B cell (primary cell): ENCODE measurements around the gene CTIF. TPM values are rescaled to one million over a fixed set of nuclear protein-coding genes. Genes with fewer than 3 reads are reported as not detected.

Experiments used
- ATAC-seq: fragments of 200-7000 bp; cut with Tn5 transposase; one replicate; pipeline ENCODE4 v1.10.0; 2021; ENCODE audit warnings: low read depth, mild to moderate bottlenecking, moderate number of reproducible peaks, moderate library complexity
- CTCF ChIA-PET: fragments of 350-600 bp; sonication (Branson Sonifier 250); formaldehyde crosslinking; loops from one replicate; lab custom pipeline; 2021; ENCODE audit warnings: antibody characterized with exemption, inconsistent platforms; lab: Charles Lee
- POLR2A ChIA-PET: fragments of 350-600 bp; sonication (Branson Sonifier 250); formaldehyde crosslinking; loops from one replicate; lab custom pipeline; 2021; ENCODE audit warnings: antibody characterized with exemption; lab: Charles Lee
- DNase-seq: peaks from one replicate; pipeline ENCODE4 v3.0.0; 2013
- H2AFZ ChIP-seq: 2 replicates; pipeline ENCODE4 v1.6.1; 2012; ENCODE audit warnings: mild to moderate bottlenecking, low read depth, low read length; ENCODE audit not compliant: insufficient read depth, poor library complexity, severe bottlenecking
- H3K27ac ChIP-seq, 2 donors: 1 replicate in 1 of 2; 2 replicates in 1 of 2; pipeline ENCODE4 v1.5.1; 2012 to 2013; ENCODE audit warnings: low read length in 2 of 2, mild to moderate bottlenecking in 2 of 2, moderate library complexity in 1 of 2
- H3K27me3 ChIP-seq, 4 experiments: fragments of 200-600 bp in 1 of 4; sonication (generic) in 1 of 4; replicated peaks in 1 of 4; 1 replicate in 2 of 4; 2 replicates in 2 of 4; pipeline versions ENCODE4 v1.6.1 to v1.7.0; 2013 to 2016; ENCODE audit warnings: low read length in 3 of 4, mild to moderate bottlenecking in 2 of 4, mixed read lengths in 1 of 4, moderate library complexity in 1 of 4; ENCODE audit not compliant: insufficient read depth in 4 of 4, control insufficient read depth in 3 of 4; ENCODE audit errors: control extremely low read depth in 1 of 4
- H3K36me3 ChIP-seq, 2 experiments: replicated peaks in 1 of 2; 1 replicate in 1 of 2; 2 replicates in 1 of 2; pipeline versions ENCODE4 v1.6.1 to v1.7.1; 2013; ENCODE audit warnings: low read length in 1 of 2; ENCODE audit not compliant: insufficient read depth in 2 of 2, control insufficient read depth in 1 of 2; ENCODE audit errors: control extremely low read depth in 1 of 2, extremely low read depth in 1 of 2
- H3K4me1 ChIP-seq, 2 donors: fragments of 200-600 bp in 1 of 2; sonication (generic) in 1 of 2; 1 replicate in 1 of 2; 2 replicates in 1 of 2; pipeline versions ENCODE4 v1.5.1 to v1.6.1; 2013 to 2017; ENCODE audit warnings: low read length in 2 of 2; ENCODE audit not compliant: control insufficient read depth in 2 of 2, insufficient read depth in 2 of 2
- H3K4me2 ChIP-seq: replicated peaks from 2 replicates; pipeline ENCODE3; 2012; ENCODE audit warnings: mild to moderate bottlenecking, low read depth, low read length; ENCODE audit not compliant: poor library complexity, severe bottlenecking
- H3K4me3 ChIP-seq, 5 experiments: fragments of 200-600 bp in 1 of 5; sonication (generic) in 1 of 5; 1 replicate in 3 of 5; 2 replicates in 2 of 5; pipeline versions ENCODE4 v1.5.1 to v1.7.0; 2011 to 2016; ENCODE audit warnings: low read length in 4 of 5, mild to moderate bottlenecking in 4 of 5, low read depth in 2 of 5, control low read depth in 1 of 5, moderate library complexity in 1 of 5; ENCODE audit not compliant: insufficient read depth in 1 of 5; ENCODE audit errors: control extremely low read depth in 1 of 5, extremely low read depth in 1 of 5
- H3K79me2 ChIP-seq: fragments of 200-600 bp; sonication (generic); one replicate; pipeline ENCODE4 v1.6.0; 2016; ENCODE audit warnings: low read length; ENCODE audit not compliant: control insufficient read depth, insufficient read depth
- H3K9ac ChIP-seq: fragments of 200-600 bp; sonication (generic); 2 replicates; pipeline ENCODE4 v1.6.1; 2017; ENCODE audit warnings: mild to moderate bottlenecking, low read length, moderate library complexity
- H3K9me3 ChIP-seq, 3 donors: one replicate each; pipeline versions ENCODE4 v1.6.1 to v1.7.1; 2013; ENCODE audit warnings: low read length in 2 of 3; ENCODE audit not compliant: control insufficient read depth in 2 of 3, insufficient read depth in 1 of 3; ENCODE audit errors: control extremely low read depth in 1 of 3
- H4K20me1 ChIP-seq: 2 replicates; pipeline ENCODE4 v1.6.0; 2012; ENCODE audit warnings: mild to moderate bottlenecking, low read length; ENCODE audit not compliant: insufficient read depth, control insufficient read depth, poor library complexity, severe bottlenecking
- H3K27ac Mint-ChIP-seq: one replicate; pipeline ENCODE4 v1.8.0; 2021; ENCODE audit warnings: mixed read lengths
- H3K27me3 Mint-ChIP-seq: one replicate; pipeline ENCODE4 v1.8.0; 2021; ENCODE audit warnings: mixed read lengths
- H3K4me1 Mint-ChIP-seq: one replicate; pipeline ENCODE4 v1.8.0; 2021; ENCODE audit warnings: mixed read lengths
- H3K4me3 Mint-ChIP-seq: one replicate; pipeline ENCODE4 v1.8.0; 2021; ENCODE audit warnings: mixed read lengths
- H3K9me3 Mint-ChIP-seq: one replicate; pipeline ENCODE4 v1.8.0; 2022; ENCODE audit warnings: mixed read lengths; ENCODE audit not compliant: insufficient read depth
- EZH2 ChIP-seq: IDR thresholded peaks from 2 replicates; pipeline ENCODE4 v1.6.1; 2012; ENCODE audit warnings: borderline replicate concordance, low read depth, mild to moderate bottlenecking, moderate library complexity, low read length; ENCODE audit not compliant: insufficient read depth, poor library complexity, severe bottlenecking
- WGBS: methylation state at CpG from one replicate; pipeline ENCODE4 v1.1.5; 2013; ENCODE audit warnings: missing lambda C conversion rate; ENCODE audit not compliant: insufficient coverage; 5-methylcytosine and 5-hydroxymethylcytosine counted together
- intact Hi-C: fragments of 100-400 bp; cut with micrococcal nuclease; formaldehyde crosslinking; loops from one replicate; pipeline ENCODE4 v1.10.0; 2022
- polyA plus RNA-seq: library from polyadenylated mRNA; depleted of rRNA; stranded (reverse); fragments of >200 nt; gene quantifications from 2 replicates; pipeline ENCODE4 v1.2.3, GENCODE V29; 2012
- total RNA-seq, 2 donors: library from RNA; stranded (reverse); fragments of 120-200 nt in 1 of 2; gene quantifications; 1 replicate in 1 of 2; 2 replicates in 1 of 2; pipeline versions ENCODE4 v1.2.3 to v1.2.4, GENCODE V29; 2013 to 2022
- TF ChIP-seq, protein P1 (sequence below): fragments of 200-600 bp; IDR thresholded peaks from one replicate; pipeline ENCODE4 v1.8.0; 2022; ENCODE audit warnings: antibody characterized with exemption, mild to moderate bottlenecking

CTIF gene
- total and polyA plus RNA-seq, 2 donors (not counting 1 experiment from before 2014, with no cell fraction given) = 3.6 to 16.2 TPM

- Histone ChIP-seq H4K20me1 (no peaks in the 10 kb centered on the region), H3K4me2 (peak overlapping the region; percentile 99), H3K9me3 (peaks cover 0 to 6% (median 0%) of the 10 kb centered on the region in 3 donors), H3K36me3 (no peaks in the 10 kb centered on the region), H3K4me1 (peaks cover 6 to 9% of the 10 kb centered on the region in 2 donors), H3K79me2 (no peaks in the 10 kb centered on the region), H3K27ac (no peak overlapping the region), H3K4me3 (peak overlapping the region; percentile 40 to 87 (median 75)), H3K27me3 (peaks cover 0 to 11% (median 5%) of the 10 kb centered on the region in 4 experiments), H3K9ac (peak overlapping the region; percentile 76), H2AFZ (peak overlapping the region; percentile 90)
- Mint-ChIP-seq H3K4me1 (peaks cover 8% of the 10 kb centered on the region), H3K27me3 (peaks cover 18% of the 10 kb centered on the region), H3K27ac (peak overlapping the region; percentile 63), H3K9me3 (no peaks in the 10 kb centered on the region), H3K4me3 (peak overlapping the region; percentile 94)
- WGBS = under 1% methylated on average over 85 of the region's 86 CpGs
- ChIA-PET POLR2A (no interaction called here), CTCF (no interaction called here)
- intact Hi-C loops = no loop called here
- ATAC-seq (peak; percentile 61), DNase-seq (peak; percentile 62)
- TF ChIP-seq, protein P1, sequence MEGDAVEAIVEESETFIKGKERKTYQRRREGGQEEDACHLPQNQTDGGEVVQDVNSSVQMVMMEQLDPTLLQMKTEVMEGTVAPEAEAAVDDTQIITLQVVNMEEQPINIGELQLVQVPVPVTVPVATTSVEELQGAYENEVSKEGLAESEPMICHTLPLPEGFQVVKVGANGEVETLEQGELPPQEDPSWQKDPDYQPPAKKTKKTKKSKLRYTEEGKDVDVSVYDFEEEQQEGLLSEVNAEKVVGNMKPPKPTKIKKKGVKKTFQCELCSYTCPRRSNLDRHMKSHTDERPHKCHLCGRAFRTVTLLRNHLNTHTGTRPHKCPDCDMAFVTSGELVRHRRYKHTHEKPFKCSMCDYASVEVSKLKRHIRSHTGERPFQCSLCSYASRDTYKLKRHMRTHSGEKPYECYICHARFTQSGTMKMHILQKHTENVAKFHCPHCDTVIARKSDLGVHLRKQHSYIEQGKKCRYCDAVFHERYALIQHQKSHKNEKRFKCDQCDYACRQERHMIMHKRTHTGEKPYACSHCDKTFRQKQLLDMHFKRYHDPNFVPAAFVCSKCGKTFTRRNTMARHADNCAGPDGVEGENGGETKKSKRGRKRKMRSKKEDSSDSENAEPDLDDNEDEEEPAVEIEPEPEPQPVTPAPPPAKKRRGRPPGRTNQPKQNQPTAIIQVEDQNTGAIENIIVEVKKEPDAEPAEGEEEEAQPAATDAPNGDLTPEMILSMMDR = no peak
- no peak for TF ChIP-seq EZH2
Observed at GRCh38 chr18:48540251-48541025, 1.6 kb downstream of the CTIF start.
